Breast epithelium (tissue), 4 donors: ENCODE measurements around the gene TRAPPC6A. TPM values are rescaled to one million over a fixed set of nuclear protein-coding genes. Genes with fewer than 3 reads are reported as not detected.

ENCODE experiments used
- DNase-seq, 2 donors: peaks; one replicate each; pipeline ENCODE4 v3.0.0-alpha.2; 2019; ENCODE audit warnings: low spot score in 2 of 2
- H3K27ac ChIP-seq, 2 donors: fragments of 200-600 bp; sonication (generic) in 1 of 2; one replicate each; pipeline ENCODE4 v1.5.1; 2016 to 2019; ENCODE audit warnings: mild to moderate bottlenecking in 1 of 2
- H3K27me3 ChIP-seq, 2 donors: fragments of 200-600 bp; sonication (generic) in 1 of 2; one replicate each; pipeline versions ENCODE4 v1.5.1 to v1.6.0; 2017 to 2019; ENCODE audit warnings: control low read depth in 1 of 2, mild to moderate bottlenecking in 1 of 2
- H3K36me3 ChIP-seq: fragments of 200-600 bp; one replicate; pipeline ENCODE4 v1.5.1; 2019
- H3K4me1 ChIP-seq, 2 donors: fragments of 200-600 bp; sonication (generic); one replicate each; pipeline ENCODE4 v1.5.1; 2016 to 2019; ENCODE audit warnings: control low read depth in 1 of 2
- H3K4me3 ChIP-seq, 3 donors: fragments of 200-600 bp; sonication (generic); 1 replicate in 2 of 3; 2 replicates in 1 of 3; pipeline ENCODE4 v1.5.1; 2016 to 2019; ENCODE audit warnings: mild to moderate bottlenecking in 3 of 3, moderate library complexity in 2 of 3
- H3K9me3 ChIP-seq, 2 donors: fragments of 200-600 bp; sonication (generic) in 1 of 2; one replicate each; pipeline ENCODE4 v1.5.1; 2016 to 2019; ENCODE audit warnings: control low read depth in 1 of 2
- POLR2A ChIP-seq: fragments of 450-650 bp; IDR thresholded peaks from one replicate; pipeline ENCODE4 v1.6.1; 2016; ENCODE audit warnings: antibody characterized with exemption, mild to moderate bottlenecking, moderate library complexity
- POLR2AphosphoS5 ChIP-seq, 3 donors: sonication (generic); formaldehyde crosslinking; IDR thresholded peaks; one replicate each; pipeline ENCODE4 v1.6.1; 2017; ENCODE audit warnings: antibody characterized with exemption in 3 of 3
- intact Hi-C: fragments of 100-400 bp; cut with DNase I; formaldehyde crosslinking; loops from one replicate; pipeline ENCODE4 v1.15.1; 2023; ENCODE audit warnings: low total_unique reads
- total RNA-seq, 3 donors: library from RNA; depleted of rRNA; stranded (reverse); fragments of >200 nt; gene quantifications; one replicate each; pipeline ENCODE4 v1.1.0, GENCODE V29; 2016
- TF ChIP-seq, protein P1 (sequence below), 3 donors: fragments of 450-650 bp; IDR thresholded peaks; one replicate each; pipeline ENCODE4 v1.5.1; 2016 to 2017; ENCODE audit warnings: antibody characterized with exemption in 3 of 3, mild to moderate bottlenecking in 3 of 3, moderate library complexity in 3 of 3

The TRAPPC6A gene
- total RNA-seq, 3 donors from 2014 or later: 29.5 to 54.4 (median 34.7) TPM

GRCh38 chr19:45172173-45172572 is 5.9 kb downstream of the TRAPPC6A start:
- TF ChIP-seq POLR2A: no peak
- no peak for TF ChIP-seq POLR2AphosphoS5 (IDR thresholded peaks at IDR 0.05)
- TF ChIP-seq, protein P1, sequence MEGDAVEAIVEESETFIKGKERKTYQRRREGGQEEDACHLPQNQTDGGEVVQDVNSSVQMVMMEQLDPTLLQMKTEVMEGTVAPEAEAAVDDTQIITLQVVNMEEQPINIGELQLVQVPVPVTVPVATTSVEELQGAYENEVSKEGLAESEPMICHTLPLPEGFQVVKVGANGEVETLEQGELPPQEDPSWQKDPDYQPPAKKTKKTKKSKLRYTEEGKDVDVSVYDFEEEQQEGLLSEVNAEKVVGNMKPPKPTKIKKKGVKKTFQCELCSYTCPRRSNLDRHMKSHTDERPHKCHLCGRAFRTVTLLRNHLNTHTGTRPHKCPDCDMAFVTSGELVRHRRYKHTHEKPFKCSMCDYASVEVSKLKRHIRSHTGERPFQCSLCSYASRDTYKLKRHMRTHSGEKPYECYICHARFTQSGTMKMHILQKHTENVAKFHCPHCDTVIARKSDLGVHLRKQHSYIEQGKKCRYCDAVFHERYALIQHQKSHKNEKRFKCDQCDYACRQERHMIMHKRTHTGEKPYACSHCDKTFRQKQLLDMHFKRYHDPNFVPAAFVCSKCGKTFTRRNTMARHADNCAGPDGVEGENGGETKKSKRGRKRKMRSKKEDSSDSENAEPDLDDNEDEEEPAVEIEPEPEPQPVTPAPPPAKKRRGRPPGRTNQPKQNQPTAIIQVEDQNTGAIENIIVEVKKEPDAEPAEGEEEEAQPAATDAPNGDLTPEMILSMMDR (IDR thresholded peaks at IDR 0.05): no peak
- DNase-seq: no peak
- Histone ChIP-seq H3K27me3 (no peaks in the 10 kb centered on the region), H3K9me3 (no peaks in the 10 kb centered on the region), H3K36me3 (no peaks in the 10 kb centered on the region), H3K4me1 (peaks cover 0 to 7% of the 10 kb centered on the region in 2 donors), H3K27ac (peak overlapping the region in 1 of 2 donors; percentile 66), H3K4me3 (no peak overlapping the region)
- intact Hi-C loops: no loop called here

- Histone ChIP-seq H3K9me3 (no peaks in the 10 kb centered on the region), H3K4me3 (no peak overlapping the region), H3K4me1 (peaks cover 0 to 7% of the 10 kb centered on the region in 2 donors), H3K27ac (peak overlapping the region in 1 of 2 donors; percentile 52), H3K36me3 (no peaks in the 10 kb centered on the region), H3K27me3 (no peaks in the 10 kb centered on the region)
- TF ChIP-seq POLR2AphosphoS5 (IDR thresholded peaks at IDR 0.05): no peak
- TF ChIP-seq POLR2A: no peak
- intact Hi-C loops: no loop called here
- DNase-seq: no peak
Measured at GRCh38 chr19:45171211-45171623, 6.8 kb downstream of the TRAPPC6A start.

GRCh38 chr19:45170146-45171106 is 7.6 kb downstream of the TRAPPC6A start:
- intact Hi-C loops: no loop called here
- peak overlapping the region in 1 of 2 donors; percentile 52 for H3K27ac ChIP-seq
- no peaks in the 10 kb centered on the region for H3K9me3 ChIP-seq
- H3K4me3 ChIP-seq: no peak overlapping the region
- H3K27me3 ChIP-seq: no peaks in the 10 kb centered on the region
- DNase-seq: no peak
- H3K36me3 ChIP-seq: no peaks in the 10 kb centered on the region
- TF ChIP-seq POLR2A (no peak), POLR2AphosphoS5 (IDR thresholded peaks at IDR 0.05) (no peak)
- TF ChIP-seq, protein P1 (IDR thresholded peaks at IDR 0.05): no peak
- H3K4me1 ChIP-seq: peaks cover 0 to 7% of the 10 kb centered on the region in 2 donors

DNA sequence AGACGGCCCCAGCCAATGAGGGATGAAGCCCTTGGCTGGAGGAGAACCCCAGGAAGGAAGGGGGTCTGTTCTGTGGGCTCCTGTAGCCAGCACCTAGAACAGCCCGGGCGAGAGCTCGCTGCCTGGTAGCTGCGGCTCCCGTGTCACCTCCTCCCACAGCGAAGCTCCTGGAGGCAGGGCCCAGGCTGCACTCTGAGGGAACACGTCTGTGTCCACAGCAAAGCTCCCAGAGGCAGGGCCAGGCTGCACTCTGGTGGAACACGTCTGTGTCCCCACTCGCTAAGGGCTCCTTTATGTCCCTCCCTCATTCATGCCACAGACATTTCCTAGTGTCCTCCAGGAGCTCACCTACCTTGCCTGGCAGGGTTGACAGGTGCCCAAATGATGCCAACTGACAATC is 8.4 kb downstream of the TRAPPC6A start:
- H3K27ac ChIP-seq: no peak overlapping the region
- H3K4me3 ChIP-seq: no peak overlapping the region
- intact Hi-C loops: loop anchor here (5.0 kb wide), 1 partner anchor 1722 kb away; no protein-coding TSS in a partner anchor
- H3K36me3 ChIP-seq: no peaks in the 10 kb centered on the region
- peaks cover 0 to 7% of the 10 kb centered on the region in 2 donors for H3K4me1 ChIP-seq
- no peak for DNase-seq
- no peaks in the 10 kb centered on the region for H3K27me3 ChIP-seq
- TF ChIP-seq POLR2AphosphoS5 (IDR thresholded peaks at IDR 0.05): no peak
- TF ChIP-seq, protein P1 (IDR thresholded peaks at IDR 0.05): no peak
- no peak for TF ChIP-seq POLR2A
- no peaks in the 10 kb centered on the region for H3K9me3 ChIP-seq

DNA sequence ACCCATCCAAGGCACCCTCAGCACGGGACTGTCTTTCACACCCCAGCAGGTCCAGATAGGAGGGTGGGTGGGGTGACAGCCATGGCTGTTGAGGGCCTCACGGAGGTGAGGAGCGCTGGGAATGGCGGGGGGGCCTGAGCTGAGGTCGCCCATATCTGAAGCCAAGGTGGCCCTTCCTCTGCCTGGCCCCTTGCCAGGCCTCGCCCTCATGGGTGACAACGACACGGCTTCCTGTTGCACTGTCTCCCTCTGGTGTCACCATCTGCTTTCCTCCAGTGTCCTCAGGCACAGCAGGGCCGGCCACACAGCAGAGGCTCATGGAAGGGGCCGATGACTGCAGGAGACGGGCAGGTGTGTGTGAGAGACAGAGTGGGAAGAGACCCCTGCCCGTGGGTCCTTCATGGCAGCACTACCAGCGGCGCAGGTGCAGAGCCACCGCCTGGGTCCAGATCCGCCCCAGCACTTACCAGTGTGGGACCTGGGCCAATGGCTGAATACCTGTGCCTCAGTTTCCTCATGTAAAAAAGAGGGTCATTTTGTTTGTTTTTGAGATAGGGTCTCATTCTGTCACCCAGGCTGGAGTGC is 9.2 kb downstream of the TRAPPC6A start:
- no peak for DNase-seq

More for the DNA sequence above, 9.2 kb downstream of the TRAPPC6A start:
- no peaks in the 10 kb centered on the region for H3K9me3 ChIP-seq
- peaks cover 0 to 9% of the 10 kb centered on the region in 2 donors for H3K4me1 ChIP-seq
- H3K27me3 ChIP-seq: no peaks in the 10 kb centered on the region
- H3K36me3 ChIP-seq: no peaks in the 10 kb centered on the region
- TF ChIP-seq, protein P1 (IDR thresholded peaks at IDR 0.05): no peak
- no peak for TF ChIP-seq POLR2AphosphoS5 (IDR thresholded peaks at IDR 0.05)
- TF ChIP-seq POLR2A: no peak
- no peak overlapping the region for H3K4me3 ChIP-seq
- intact Hi-C loops: loop anchor here (5.0 kb wide), 1 partner anchor 1722 kb away; no protein-coding TSS in a partner anchor
- no peak overlapping the region for H3K27ac ChIP-seq
